IMR-90 (cell line): Measurements from ENCODE around the gene HOXD3. TPM values are rescaled to one million over a fixed set of nuclear protein-coding genes. Genes with fewer than 3 reads are reported as not detected.

Experiments
- ATAC-seq: fragments of 200-7000 bp; cut with Tn5 transposase; 2 replicates; pipeline ENCODE4 v1.9.1; 2020; ENCODE audit warnings: low read depth, mild to moderate bottlenecking, moderate library complexity
- BruUV-seq: library from RNA; stranded (reverse); fragments of 400-500 nt; replicated peaks from 2 replicates; lab custom pipeline; 2021; lab: Mats Ljungman, UMichigan
- CTCF ChIA-PET: fragments of 300-600 bp; formaldehyde crosslinking; extraction: SDS; loops from one replicate; lab custom pipeline; 2021; ENCODE audit warnings: antibody characterized with exemption; lab: Yijun Ruan, JAX
- POLR2A ChIA-PET: fragments of 300-600 bp; sonication (Branson Sonifier 250); formaldehyde crosslinking; loops from one replicate; lab custom pipeline; 2022; ENCODE audit warnings: antibody characterized with exemption; ENCODE audit not compliant: unreplicated experiment; lab: Charles Lee
- DNase-seq: peaks from one replicate; pipeline ENCODE4 v3.0.0; 2013
- H2AFZ ChIP-seq: replicated peaks from 2 replicates; pipeline ENCODE3; 2013; ENCODE audit warnings: low read length, mild to moderate bottlenecking; ENCODE audit not compliant: poor library complexity
- H2AK5ac ChIP-seq: 2 replicates; pipeline ENCODE4 v1.6.1; 2013; ENCODE audit warnings: low read depth, low read length, inconsistent platforms
- H2AK9ac ChIP-seq: replicated peaks from 2 replicates; pipeline ENCODE3; 2013; ENCODE audit warnings: mild to moderate bottlenecking, low read depth, low read length, moderate library complexity; ENCODE audit not compliant: poor library complexity
- H2BK120ac ChIP-seq: 2 replicates; pipeline ENCODE4 v1.6.1; 2013; ENCODE audit warnings: low read depth, low read length, inconsistent platforms
- H2BK15ac ChIP-seq: 3 replicates; pipeline ENCODE4 v1.6.1; 2013; ENCODE audit warnings: low read depth, low read length, inconsistent platforms
- H2BK20ac ChIP-seq: 2 replicates; pipeline ENCODE4 v1.6.1; 2013; ENCODE audit warnings: low read depth, mild to moderate bottlenecking, inconsistent platforms, low read length, moderate library complexity
- H2BK5ac ChIP-seq: 2 replicates; pipeline ENCODE4 v1.6.1; 2013; ENCODE audit warnings: mild to moderate bottlenecking, low read depth, low read length, inconsistent platforms; ENCODE audit not compliant: poor library complexity, severe bottlenecking
- H3K14ac ChIP-seq: replicated peaks from 2 replicates; pipeline ENCODE4 v1.6.1; 2013; ENCODE audit warnings: low read depth, low read length, inconsistent platforms
- H3K18ac ChIP-seq: 2 replicates; pipeline ENCODE4 v1.6.1; 2013; ENCODE audit warnings: low read depth, low read length, control low read depth
- H3K23ac ChIP-seq: 2 replicates; pipeline ENCODE4 v1.6.1; 2013; ENCODE audit warnings: low read depth, low read length, inconsistent platforms
- H3K27ac ChIP-seq: 2 replicates; pipeline ENCODE4 v1.5.1; 2013; ENCODE audit warnings: mild to moderate bottlenecking, control low read depth, low read length; ENCODE audit not compliant: insufficient read depth
- H3K27me3 ChIP-seq: 2 replicates; pipeline ENCODE4 v1.6.1; 2013; ENCODE audit warnings: low read length; ENCODE audit not compliant: control insufficient read depth, insufficient read depth
- H3K36me3 ChIP-seq: 2 replicates; pipeline ENCODE4 v1.6.1; 2013; ENCODE audit warnings: low read length, mixed read lengths; ENCODE audit not compliant: control insufficient read depth, insufficient read depth
- H3K4ac ChIP-seq: 2 replicates; pipeline ENCODE4 v1.6.1; 2013; ENCODE audit warnings: low read depth, low read length, inconsistent platforms
- H3K4me1 ChIP-seq: 2 replicates; pipeline ENCODE4 v1.6.1; 2013; ENCODE audit warnings: low read length, mixed read lengths; ENCODE audit not compliant: control insufficient read depth, insufficient read depth
- H3K4me2 ChIP-seq: 2 replicates; pipeline ENCODE4 v1.6.1; 2013; ENCODE audit warnings: low read depth, mild to moderate bottlenecking, control low read depth, low read length, moderate library complexity
- H3K4me3 ChIP-seq: 2 replicates; pipeline ENCODE4 v1.5.1; 2013; ENCODE audit warnings: low read depth, mild to moderate bottlenecking, control low read depth, low read length, moderate library complexity; ENCODE audit not compliant: insufficient read depth
- H3K56ac ChIP-seq: 2 replicates; pipeline ENCODE4 v1.6.1; 2013; ENCODE audit warnings: low read length, inconsistent platforms; ENCODE audit not compliant: insufficient read depth; ENCODE audit errors: extremely low read depth
- H3K79me1 ChIP-seq, 2 experiments: 2 replicates each; pipeline ENCODE4 v1.6.1; 2013; ENCODE audit warnings: low read length in 2 of 2, inconsistent platforms in 1 of 2, low read depth in 1 of 2
- H3K9ac ChIP-seq: 2 replicates; pipeline ENCODE4 v1.6.1; 2013; ENCODE audit warnings: low read depth, low read length, control low read depth
- H3K9me1 ChIP-seq: 2 replicates; pipeline ENCODE4 v1.6.1; 2013; ENCODE audit warnings: low read length, inconsistent platforms; ENCODE audit not compliant: insufficient read depth
- H3K9me3 ChIP-seq: 2 replicates; pipeline ENCODE4 v1.6.1; 2013; ENCODE audit warnings: low read length; ENCODE audit not compliant: control insufficient read depth, insufficient read depth
- H4K20me1 ChIP-seq: 2 replicates; pipeline ENCODE4 v1.6.1; 2013; ENCODE audit warnings: low read length, inconsistent platforms; ENCODE audit not compliant: insufficient read depth
- H4K5ac ChIP-seq: 2 replicates; pipeline ENCODE4 v1.6.1; 2013; ENCODE audit warnings: mild to moderate bottlenecking, low read depth, low read length, control low read depth
- H4K8ac ChIP-seq, 2 experiments: 2 replicates each; pipeline ENCODE4 v1.6.1; 2013; ENCODE audit warnings: low read depth in 2 of 2, low read length in 2 of 2, control low read depth in 1 of 2, inconsistent platforms in 1 of 2
- H4K91ac ChIP-seq: 2 replicates; pipeline ENCODE4 v1.6.1; 2013; ENCODE audit warnings: low read depth, low read length, inconsistent platforms; ENCODE audit not compliant: insufficient read depth
- BHLHE40 ChIP-seq: fragments of 150-350 bp; IDR thresholded peaks from 2 replicates; pipeline ENCODE4 v1.6.1; 2016; ENCODE audit warnings: mild to moderate bottlenecking, low read depth, low read length
- CEBPB ChIP-seq: IDR thresholded peaks from 2 replicates; pipeline ENCODE4 v1.6.1; 2012; ENCODE audit warnings: low read depth, low read length, improper control_type of control experiment
- CHD1 ChIP-seq: IDR thresholded peaks from 2 replicates; pipeline ENCODE4 v1.6.1; 2012; ENCODE audit warnings: low read depth, low read length, improper control_type of control experiment
- ELK1 ChIP-seq: fragments of 150-350 bp; IDR thresholded peaks from 2 replicates; pipeline ENCODE4 v1.6.1; 2016; ENCODE audit warnings: low read depth, mild to moderate bottlenecking, low read length, moderate library complexity, borderline replicate concordance
- FOS ChIP-seq: fragments of 150-350 bp; IDR thresholded peaks from 2 replicates; pipeline ENCODE4 v1.6.1; 2016; ENCODE audit warnings: low read depth, low read length
- MAFK ChIP-seq: IDR thresholded peaks from 2 replicates; pipeline ENCODE4 v1.6.1; 2012; ENCODE audit warnings: low read depth, low read length, improper control_type of control experiment
- MAZ ChIP-seq: IDR thresholded peaks from 2 replicates; pipeline ENCODE4 v1.6.1; 2012; ENCODE audit warnings: low read depth, mild to moderate bottlenecking, low read length, improper control_type of control experiment, moderate library complexity, borderline replicate concordance
- MXI1 ChIP-seq: IDR thresholded peaks from 2 replicates; pipeline ENCODE4 v1.6.1; 2012; ENCODE audit warnings: low read depth, mild to moderate bottlenecking, low read length, moderate library complexity, borderline replicate concordance
- NFE2L2 ChIP-seq: fragments of 150-350 bp; IDR thresholded peaks from 2 replicates; pipeline ENCODE4 v1.6.1; 2016; ENCODE audit warnings: low read depth, mild to moderate bottlenecking, low read length
- POLR2A ChIP-seq: IDR thresholded peaks from 2 replicates; pipeline ENCODE4 v1.6.1; 2012; ENCODE audit warnings: mild to moderate bottlenecking, low read depth, low read length
- RAD21 ChIP-seq: IDR thresholded peaks from 2 replicates; pipeline ENCODE4 v1.6.1; 2012; ENCODE audit warnings: low read length, improper control_type of control experiment
- RCOR1 ChIP-seq: IDR thresholded peaks from 2 replicates; pipeline ENCODE4 v1.6.1; 2012; ENCODE audit warnings: mild to moderate bottlenecking, low read length, improper control_type of control experiment; ENCODE audit not compliant: insufficient replicate concordance
- RFX5 ChIP-seq: IDR thresholded peaks from 2 replicates; pipeline ENCODE4 v1.8.0; 2012; ENCODE audit warnings: low read depth, mild to moderate bottlenecking, low read length, moderate library complexity
- SMC3 ChIP-seq: fragments of 150-350 bp; IDR thresholded peaks from 2 replicates; pipeline ENCODE4 v1.6.1; 2016; ENCODE audit warnings: low read depth, mild to moderate bottlenecking, antibody characterized with exemption, low read length, moderate library complexity
- USF2 ChIP-seq: fragments of 150-350 bp; IDR thresholded peaks from 2 replicates; pipeline ENCODE4 v1.6.1; 2017; ENCODE audit warnings: mild to moderate bottlenecking, antibody characterized with exemption, low read length, low read depth
- WGBS, 2 experiments: methylation state at CpG; one replicate each; pipeline versions ENCODE4 v1.1.5 to v1.1.7; 2013; ENCODE audit warnings: missing lambda C conversion rate in 2 of 2; ENCODE audit not compliant: insufficient read length in 1 of 2; ENCODE audit errors: extremely low coverage in 2 of 2; 5-methylcytosine and 5-hydroxymethylcytosine counted together
- dilution Hi-C: fragments of 300-500 bp; cut with HindIII; formaldehyde crosslinking; loops from one replicate; pipeline ENCODE4 v1.14.3; 2018; ENCODE audit warnings: low sequenced_read_pairs; ENCODE audit not compliant: unreplicated experiment
- in situ Hi-C: fragments of 300-500 bp; cut with MboI; formaldehyde crosslinking; loops from 3 replicates; pipeline ENCODE4 v1.14.3; 2019; ENCODE audit warnings: low sequenced_read_pairs, inconsistent platforms, mixed read lengths
- intact Hi-C: fragments of 100-400 bp; cut with micrococcal nuclease; formaldehyde crosslinking; loops from 2 replicates; pipeline ENCODE4 v1.10.0; 2022
- polyA plus RNA-seq, 3 experiments: library from polyadenylated mRNA; depleted of rRNA; stranded (reverse); fragments of >200 nt; gene quantifications; 2 replicates each; pipeline ENCODE4 v1.2.3, GENCODE V29; 2012; ENCODE audit warnings: low replicate concordance in 1 of 3
- total RNA-seq: library from RNA; depleted of rRNA; stranded (reverse); fragments of >200 nt; gene quantifications from 2 replicates; pipeline ENCODE4 v1.2.3, GENCODE V29; 2012

The HOXD3 gene
- total and polyA plus RNA-seq, 2 of the 4 experiments (the other 2 are of a cell fraction): not detected

GRCh38 chr2:176124110-176124946, 32.8 kb upstream of the HOXD3 start:
- peaks cover 92% of the 10 kb centered on the region for H3K27me3 ChIP-seq
- no peak for DNase-seq
- no peaks in the 10 kb centered on the region for H3K36me3 ChIP-seq

More at GRCh38 chr2:176124110-176124946, 32.8 kb upstream of the HOXD3 start:
- dilution Hi-C loops: no loop called here
- no peak overlapping the region for H3K4me3 ChIP-seq
- no peaks in the 10 kb centered on the region for H3K79me1 ChIP-seq
- WGBS, 2 experiments: 4% methylated on average over 7 of the region's 34 CpGs; no CpG with 5 or more reads in 1 of the 2 experiments
- CTCF ChIA-PET: no interaction called here
- no peak overlapping the region for H3K56ac ChIP-seq
- H3K4me1 ChIP-seq: no peaks in the 10 kb centered on the region
- no peak overlapping the region for H2AK9ac ChIP-seq
- H2AFZ ChIP-seq: no peak overlapping the region
- H4K5ac ChIP-seq: no peak overlapping the region
- no peak overlapping the region for H2AK5ac ChIP-seq
- intact Hi-C loops: no loop called here
- no peak overlapping the region for H2BK20ac ChIP-seq
- H2BK15ac ChIP-seq: no peak overlapping the region
- H3K9me1 ChIP-seq: no peaks in the 10 kb centered on the region
- ATAC-seq: no peak
- no peak overlapping the region for H3K4me2 ChIP-seq
- H3K4ac ChIP-seq: no peak overlapping the region
- no peak overlapping the region for H3K14ac ChIP-seq
- H3K27ac ChIP-seq: no peak overlapping the region
- H3K9ac ChIP-seq: no peak overlapping the region
- POLR2A ChIA-PET: no interaction called here
- no peaks in the 10 kb centered on the region; the same call in 1 of the 2 replicates for H4K20me1 ChIP-seq
- H4K91ac ChIP-seq: no peak overlapping the region
- no peak overlapping the region for H2BK5ac ChIP-seq
- H3K23ac ChIP-seq: no peak overlapping the region
- no peak overlapping the region for H3K18ac ChIP-seq
- no TSS peak for BruUV-seq
- TF ChIP-seq CHD1: no peak
- TF ChIP-seq FOS: no peak
- no peak for TF ChIP-seq ELK1
- TF ChIP-seq RCOR1: no peak
- no peak for TF ChIP-seq MAZ
- no peak for TF ChIP-seq BHLHE40
- TF ChIP-seq CEBPB: no peak
- no peak for TF ChIP-seq POLR2A
- TF ChIP-seq USF2: no peak
- no peak for TF ChIP-seq NFE2L2
- TF ChIP-seq MXI1: no peak
- TF ChIP-seq RFX5: no peak
- no peak for TF ChIP-seq SMC3
- TF ChIP-seq MAFK: no peak
- TF ChIP-seq RAD21: no peak
- no peak overlapping the region for H2BK120ac ChIP-seq
- no peak overlapping the region for H4K8ac ChIP-seq
- in situ Hi-C loops: loop anchor here (10.0 kb wide), 2 partner anchors 330 to 1030 kb away; no protein-coding TSS in a partner anchor
- H3K9me3 ChIP-seq: peaks cover 3% of the 10 kb centered on the region; the same call in 1 of the 2 replicates
